Measurements from ENCODE around the gene ZNF318.

DNA sequence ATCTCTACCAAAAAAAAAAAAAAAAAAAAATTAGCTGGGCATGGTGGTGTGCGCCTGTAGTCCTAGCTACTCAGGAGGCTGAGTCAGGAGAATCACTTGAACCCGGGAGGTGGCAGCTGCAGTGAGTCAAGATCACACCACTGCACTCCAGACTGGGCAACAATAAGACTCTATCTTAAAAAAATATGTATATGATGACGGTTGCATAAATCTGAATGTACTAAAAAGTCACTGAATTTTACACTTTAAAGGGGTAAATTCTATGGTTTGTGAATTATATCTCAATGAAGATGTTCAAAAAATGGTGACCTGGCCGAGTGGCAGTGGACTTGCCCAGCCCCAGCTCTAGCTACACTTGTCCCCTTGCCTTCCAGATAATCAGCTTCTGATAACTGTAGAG is 47.5 kb upstream of the ZNF318 start:
- TF ChIP-seq EZH2 (IDR thresholded peaks at IDR 0.05) (no peak), POLR2AphosphoS5 (IDR thresholded peaks at IDR 0.05; ENCODE audit: borderline replicate concordance, low read depth, low read length) (no peak)

All from SK-N-MC (cell line).